HG02852 (cell line): ENCODE results near the gene GRK5.
"Not testable (repeated sequence)": the region's sequence is repeated elsewhere in the genome, so short reads cannot be mapped to it uniquely, and the experiment has no call there.

Experiments
- ATAC-seq: cut with Tn5 transposase; IDR thresholded peaks from one replicate; pipeline ENCODE4 v1.9.1; 2021; ENCODE audit warnings: mild to moderate bottlenecking, moderate library complexity; ENCODE audit not compliant: unreplicated experiment

The GRK5 gene

DNA sequence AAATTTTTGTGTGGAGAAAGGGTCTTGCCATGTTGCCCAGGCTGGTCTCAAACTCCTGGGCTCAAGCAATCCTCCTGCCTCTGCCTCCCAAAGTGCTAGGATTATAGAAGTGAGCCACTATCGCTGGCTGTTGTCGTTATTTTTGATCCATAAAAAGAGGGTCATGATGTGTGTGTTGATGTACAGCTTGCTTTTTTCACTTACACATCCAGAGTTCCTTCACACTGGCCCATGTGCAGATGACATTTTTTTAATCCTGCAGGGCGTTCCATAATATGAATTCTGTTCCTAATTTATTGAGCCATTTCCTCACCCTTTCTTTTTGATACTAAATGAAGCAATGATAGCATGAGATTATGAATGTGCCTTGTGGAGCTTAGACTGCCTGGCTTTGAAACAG, 40.8 kb downstream of the GRK5 start:
- ATAC-seq: no peak

DNA sequence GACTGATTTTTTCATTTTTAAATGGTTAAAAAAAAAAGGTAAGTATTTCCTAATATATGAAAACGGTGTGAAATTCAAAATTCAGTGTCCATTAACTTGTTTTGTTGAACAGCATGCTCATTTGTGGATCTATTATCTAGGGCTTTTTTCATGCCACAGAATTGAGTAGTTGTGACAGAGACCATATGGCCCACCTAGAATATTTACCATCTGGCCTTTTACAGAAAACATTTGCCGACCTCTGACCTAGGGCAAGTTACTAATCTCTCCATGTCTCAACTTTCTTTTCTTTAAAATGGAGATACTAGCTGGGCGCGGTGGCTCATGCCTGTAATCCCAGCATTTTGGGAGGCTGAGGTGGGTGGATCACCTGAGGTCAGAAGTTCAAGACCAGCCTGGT, 41.3 kb downstream of the GRK5 start:
- ATAC-seq: no peak

DNA sequence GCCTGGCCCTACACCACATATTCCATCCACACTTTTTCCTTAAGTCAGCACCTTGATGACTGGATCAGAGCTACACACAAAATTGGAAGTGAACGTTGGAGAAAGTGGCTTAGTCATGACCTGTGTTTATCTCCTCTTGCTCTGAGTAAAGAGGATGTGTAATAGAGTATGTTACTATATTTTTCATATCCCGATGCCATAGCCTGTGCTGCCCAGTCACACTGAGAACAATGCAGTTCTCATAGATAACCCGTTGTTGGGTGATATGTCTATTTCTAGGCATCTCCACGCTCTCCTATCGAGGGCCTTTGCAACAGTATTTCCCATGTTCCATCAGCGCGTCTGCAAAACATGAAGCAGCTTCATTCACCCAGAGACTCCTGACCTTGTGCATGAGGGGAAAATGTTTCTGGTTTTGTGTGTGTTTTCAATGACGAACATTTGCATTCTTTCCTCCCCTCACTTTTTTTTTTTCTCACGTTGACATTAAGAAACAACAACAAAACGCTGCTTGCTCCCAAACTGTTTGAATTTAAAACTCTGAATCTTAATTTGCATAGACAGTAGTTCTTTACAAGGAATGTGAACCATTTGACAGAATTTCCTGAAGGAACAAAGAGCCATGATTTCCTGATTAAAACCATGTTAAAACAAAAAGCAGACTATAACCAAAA, 43.4 kb downstream of the GRK5 start:
- no peak for ATAC-seq

DNA sequence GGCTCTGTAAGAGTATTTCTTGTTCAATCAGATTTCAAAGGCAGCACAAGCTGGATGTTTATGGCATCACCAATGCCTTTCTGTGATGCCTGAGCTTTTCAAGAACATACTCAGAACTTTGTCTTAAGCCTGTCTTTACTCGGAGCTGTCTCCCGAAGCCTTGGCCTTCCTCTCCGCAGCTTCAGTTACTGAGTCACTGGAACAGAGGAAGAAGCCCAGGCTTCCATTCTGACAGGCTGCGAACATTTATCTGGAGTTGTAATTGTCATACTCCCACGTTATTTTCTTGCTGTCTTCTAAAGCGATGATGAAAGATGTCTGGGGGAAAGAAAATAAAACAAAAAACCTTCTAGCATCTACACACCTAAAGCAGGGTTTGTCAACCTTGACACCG, 43.9 kb downstream of the GRK5 start:
- no peak for ATAC-seq

DNA sequence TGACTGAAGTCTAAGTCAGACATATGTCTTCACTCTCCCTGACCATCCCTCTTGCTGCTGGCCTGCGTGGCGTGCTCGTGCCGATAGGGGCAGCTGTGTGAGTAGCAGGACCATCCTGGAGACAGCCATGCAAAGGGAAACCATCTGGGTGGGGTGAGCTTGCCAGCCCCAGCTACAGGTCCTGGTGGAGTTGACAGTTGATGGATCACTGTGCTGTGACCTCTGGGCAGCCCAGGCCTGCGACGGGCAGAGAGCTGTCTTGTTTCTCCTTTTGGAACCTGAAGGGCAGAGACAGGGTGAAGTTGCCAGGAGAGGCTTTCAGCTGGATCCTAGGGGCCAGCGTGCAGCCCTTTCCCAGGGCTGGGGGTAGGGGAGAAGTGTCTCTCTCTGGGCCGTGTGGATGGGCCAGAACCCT, 44.7 kb downstream of the GRK5 start:
- ATAC-seq: no peak

DNA sequence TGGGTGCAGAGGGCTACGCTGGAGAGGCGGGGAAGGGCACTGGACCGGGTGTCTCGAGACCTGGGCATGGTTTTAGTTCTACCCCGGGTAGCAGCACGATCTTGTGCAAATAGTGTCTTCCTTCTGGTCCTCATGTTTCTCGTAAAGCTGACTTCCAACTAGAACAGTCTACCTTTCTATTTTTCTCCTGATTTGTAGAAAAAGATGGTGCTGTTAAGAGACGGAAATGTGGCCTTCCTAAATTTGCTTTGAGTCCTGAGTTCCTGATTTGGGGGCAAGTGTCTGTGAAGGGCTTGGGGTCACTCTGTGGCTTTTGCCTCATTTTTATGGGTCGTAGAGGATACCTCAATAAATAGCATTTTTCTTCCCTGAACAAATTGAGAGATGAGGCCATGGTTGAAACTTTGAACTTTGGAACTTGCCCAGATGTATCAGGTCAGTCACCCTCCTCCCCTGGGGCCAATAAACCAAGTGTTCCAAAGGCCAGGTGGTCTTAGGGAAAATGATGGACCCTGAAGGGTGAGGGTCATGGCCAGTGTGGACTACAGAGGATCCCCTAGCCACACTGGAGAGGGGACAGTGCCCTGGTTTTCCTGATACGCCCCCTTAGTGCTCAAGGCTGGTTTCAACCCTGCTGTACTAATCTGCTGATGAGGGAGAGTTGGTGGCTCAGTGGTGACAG, 45.2 kb downstream of the GRK5 start:
- ATAC-seq: no peak

DNA sequence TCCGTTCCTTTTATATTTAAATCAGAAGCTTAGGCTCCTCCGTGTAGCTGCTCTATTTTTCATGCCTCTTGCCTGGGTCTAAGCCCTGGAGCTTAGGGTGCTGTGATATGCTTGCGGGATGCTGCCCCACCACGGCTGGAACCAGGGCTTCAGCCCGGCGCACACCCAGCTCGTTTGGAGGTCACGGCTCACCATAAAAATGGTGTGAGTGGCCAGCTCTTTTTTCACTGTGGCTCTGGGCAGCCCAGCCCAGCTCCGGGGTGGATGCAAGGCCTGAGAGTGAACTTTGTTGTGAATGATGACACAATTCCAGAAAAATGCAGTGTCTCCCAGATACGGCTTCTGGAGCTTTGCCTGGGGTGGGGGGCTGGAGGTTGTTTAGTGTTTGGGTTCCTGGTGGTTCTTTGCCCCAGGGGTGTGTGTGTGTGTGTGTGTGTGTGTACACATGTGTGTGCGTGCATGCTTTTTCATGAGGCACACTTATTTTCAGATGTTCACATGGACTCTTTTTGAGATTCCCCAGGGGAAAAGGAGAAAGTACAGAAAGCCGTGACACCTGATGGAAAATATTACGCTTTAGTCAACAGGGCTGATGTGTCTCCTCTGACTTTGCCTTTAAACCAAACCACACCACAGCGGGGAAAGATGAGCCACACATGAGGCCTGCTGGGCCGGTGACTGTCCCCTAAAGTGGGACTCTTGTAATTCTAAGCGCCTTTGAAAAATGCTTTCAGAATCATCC, 46.2 kb downstream of the GRK5 start:
- ATAC-seq: no peak

DNA sequence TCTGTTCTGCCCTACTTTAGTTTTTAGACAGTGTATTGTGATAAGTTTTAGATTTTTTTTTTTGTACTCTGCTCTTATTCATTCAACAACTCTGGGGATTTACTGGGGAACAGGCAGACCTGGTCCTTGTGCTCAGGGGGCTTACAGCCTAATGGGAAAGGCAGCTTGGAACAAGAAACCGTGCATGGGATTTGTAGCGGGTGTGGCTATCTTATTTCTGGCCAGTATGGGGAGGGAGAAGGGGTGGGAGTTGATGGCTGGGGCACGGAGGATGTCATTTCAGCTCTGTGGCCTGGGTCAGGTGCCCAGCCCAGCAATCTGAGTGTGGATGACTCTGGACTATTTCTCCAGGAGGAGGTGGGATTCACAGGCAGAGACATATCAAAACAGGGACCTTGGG, 47.0 kb downstream of the GRK5 start:
- ATAC-seq: no peak

DNA sequence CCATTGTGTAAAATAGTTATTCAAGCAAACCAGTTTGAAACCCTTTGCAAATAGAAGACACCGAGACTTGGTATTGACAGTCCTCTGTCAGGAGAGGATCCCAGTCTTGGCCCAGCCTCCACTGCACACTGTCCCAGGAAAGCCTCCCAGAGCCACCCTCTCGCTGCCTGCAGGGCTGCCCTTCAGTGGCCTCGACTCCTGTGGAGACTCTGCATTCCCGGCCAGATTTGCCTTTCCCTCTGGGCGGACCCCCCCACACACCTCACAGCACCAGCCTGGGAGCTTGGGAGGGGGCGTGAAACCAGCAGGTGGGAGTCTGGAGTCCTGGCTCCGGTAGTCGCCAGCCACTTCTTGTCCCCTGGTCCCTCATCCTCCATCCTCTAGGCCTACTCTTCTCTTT, 48.7 kb downstream of the GRK5 start:
- ATAC-seq: no peak

DNA sequence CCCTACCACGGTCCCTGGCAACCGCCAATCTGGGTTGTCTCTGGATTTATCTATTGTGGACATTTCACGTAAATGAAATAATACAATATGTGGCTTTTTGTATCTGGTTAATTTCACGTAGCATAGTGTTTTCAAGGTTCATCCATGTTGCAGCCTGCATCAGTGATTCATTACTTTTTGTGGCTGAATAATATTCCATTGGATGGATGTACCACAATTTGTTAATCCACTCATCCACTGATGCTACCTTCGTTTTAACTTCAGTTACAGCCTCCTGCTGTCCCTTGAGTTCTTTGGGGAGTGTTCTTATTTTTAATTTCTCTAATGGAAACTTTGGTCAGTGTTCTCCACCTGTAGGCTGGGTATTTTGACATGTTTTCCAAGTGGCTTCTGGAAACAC, 49.5 kb downstream of the GRK5 start:
- ATAC-seq: no peak

DNA sequence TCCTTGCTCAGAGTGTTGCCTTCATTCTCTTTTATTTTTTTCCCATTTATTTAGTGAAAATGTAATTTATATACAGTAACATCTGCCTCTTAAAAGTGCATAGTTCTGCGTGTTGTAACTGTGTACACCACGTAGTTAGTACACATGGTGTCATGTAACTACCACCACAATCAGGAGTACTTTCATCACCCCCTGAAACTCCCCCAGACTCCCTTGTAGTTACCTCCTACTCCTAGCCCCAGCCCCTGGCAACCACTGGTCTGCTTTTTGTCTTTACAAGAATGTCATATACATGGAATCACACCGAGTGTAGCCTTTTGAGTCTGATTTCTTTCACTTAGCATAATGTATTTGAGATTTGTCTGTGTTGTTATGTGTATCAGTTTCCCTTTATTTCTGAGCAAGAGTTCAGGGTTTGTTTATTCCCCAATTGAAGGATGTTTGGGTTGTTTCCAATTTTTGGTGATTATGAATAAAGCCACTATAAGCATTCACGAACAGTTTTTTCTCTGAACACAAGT, 50.6 kb downstream of the GRK5 start:
- no peak for ATAC-seq

DNA sequence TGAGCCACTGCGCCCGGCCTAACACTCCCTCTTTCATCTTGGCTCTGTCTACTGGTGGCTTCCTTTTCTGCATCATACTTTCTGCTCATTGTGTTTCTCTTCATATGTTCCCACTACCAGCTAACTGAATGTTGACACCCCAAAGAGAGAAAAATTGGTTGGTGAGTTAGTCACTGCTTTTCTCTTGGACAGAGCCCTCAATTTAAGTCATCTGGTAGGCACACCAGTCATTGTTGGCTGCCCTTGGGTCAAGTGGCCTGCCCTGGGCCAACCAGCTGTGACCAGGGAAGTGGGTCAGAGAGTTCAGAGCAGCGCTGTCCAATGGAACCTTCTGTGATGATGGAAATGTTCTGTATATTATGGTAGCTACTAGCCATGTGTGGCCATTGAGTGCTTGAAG, 52.0 kb downstream of the GRK5 start:
- ATAC-seq: no peak

DNA sequence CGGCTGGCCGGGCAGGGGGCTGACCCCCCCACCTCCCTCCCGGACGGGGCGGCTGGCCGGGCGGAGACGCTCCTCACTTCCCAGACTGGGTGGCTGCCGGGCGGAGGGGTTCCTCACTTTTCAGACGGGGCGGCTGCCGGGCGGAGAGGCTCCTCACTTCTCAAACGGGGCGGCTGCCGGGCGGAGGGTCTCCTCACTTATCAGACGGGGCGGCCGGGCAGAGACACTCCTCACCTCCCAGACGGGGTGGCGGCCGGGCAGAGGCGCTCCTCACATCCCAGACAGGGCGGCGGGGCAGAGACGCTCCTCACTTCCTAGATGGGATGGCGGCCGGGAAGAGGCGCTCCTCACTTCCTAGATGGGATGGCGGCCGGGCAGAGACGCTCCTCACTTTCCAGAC, 53.6 kb downstream of the GRK5 start:
- not testable (repeated sequence) for ATAC-seq

DNA sequence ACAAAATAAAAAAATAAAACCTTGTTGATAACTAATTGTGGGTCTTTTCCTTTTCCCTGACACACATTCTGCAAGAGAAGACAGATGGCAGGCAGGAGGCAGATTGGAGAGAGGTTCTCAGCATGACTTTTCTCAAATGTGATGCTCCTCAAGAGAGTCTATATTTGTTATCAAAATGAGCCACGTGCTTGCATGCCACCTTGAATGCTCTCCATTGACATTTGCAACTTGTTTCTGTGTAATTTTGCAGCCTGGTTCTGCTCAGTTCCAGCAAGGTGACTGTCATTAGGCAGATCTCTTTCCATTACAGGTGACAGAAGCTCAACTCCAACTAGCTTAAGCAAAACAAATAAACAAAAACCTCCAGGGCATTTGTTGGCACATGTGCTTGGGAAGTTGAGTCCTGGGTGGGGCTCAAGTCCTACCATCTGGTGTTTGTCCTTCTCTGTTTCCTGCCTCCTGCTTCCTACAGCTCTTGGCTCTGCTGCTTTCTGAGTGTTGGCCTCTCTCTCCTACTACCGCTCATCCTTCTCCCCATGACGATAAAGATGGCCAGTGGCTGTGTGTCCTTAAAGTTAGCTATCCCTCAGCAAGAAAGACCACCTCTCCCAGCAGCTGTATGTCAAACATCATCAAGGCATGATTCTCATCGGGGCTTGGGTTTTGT, 56.7 kb downstream of the GRK5 start:
- ATAC-seq: no peak

DNA sequence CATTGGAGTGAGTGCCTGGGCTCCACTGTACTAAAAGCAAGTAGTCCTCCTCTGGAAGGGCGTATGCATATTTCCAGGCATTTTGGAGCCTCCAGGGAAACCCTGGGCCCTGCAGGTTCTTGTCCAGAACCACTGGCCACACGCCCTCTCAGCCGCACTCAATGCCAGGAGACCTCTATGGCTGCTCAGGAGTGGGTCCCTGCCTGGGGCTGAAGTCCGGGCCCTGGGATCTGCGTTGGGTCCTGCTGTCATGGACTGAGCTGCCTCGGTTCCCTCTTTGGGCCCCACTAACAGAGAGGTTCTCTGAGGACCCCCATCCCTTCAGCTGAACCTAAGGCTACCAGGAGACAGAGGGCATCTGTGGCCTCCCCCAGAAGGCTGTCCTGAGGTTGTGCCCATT, 58.3 kb downstream of the GRK5 start:
- no peak for ATAC-seq

DNA sequence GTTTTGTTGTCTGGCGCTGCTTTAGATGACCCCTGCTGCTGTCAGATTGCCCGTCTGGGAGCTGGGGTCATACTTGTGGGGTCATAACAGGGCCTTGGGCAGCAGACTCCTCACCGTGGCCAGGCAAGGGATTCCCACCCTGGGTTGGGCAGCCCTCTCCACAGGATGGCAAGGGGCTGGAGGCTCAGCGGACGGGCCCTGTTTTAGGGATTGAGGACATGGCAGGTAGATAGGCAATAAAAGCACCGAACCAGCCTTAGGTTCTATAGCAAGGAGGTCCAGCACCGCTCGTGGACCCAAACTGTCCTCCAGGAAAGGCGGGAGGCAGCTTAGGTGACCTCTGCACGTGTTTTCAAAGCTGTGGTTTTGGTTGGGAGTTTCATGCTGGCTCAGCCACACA, 60.0 kb downstream of the GRK5 start:
- ATAC-seq: no peak

DNA sequence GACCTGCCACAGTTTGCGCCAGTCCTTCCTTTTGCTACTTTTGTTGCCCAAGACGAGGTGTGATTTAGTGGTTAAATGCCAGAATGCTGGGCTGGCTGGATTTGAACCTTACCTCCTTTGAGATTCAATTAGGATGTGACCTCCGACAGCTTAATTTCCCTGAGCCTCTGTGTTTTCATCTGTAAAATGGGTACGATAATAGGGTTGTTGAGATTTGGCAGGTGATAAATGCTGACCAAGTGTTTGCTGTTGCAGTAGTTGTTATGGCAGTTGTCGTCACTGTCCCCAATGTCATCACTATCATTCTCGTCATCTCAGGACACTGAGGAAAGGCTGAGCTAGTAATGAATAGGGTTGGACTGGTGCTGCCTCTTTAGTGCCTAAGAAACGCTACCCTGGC, 61.1 kb downstream of the GRK5 start:
- no peak for ATAC-seq

DNA sequence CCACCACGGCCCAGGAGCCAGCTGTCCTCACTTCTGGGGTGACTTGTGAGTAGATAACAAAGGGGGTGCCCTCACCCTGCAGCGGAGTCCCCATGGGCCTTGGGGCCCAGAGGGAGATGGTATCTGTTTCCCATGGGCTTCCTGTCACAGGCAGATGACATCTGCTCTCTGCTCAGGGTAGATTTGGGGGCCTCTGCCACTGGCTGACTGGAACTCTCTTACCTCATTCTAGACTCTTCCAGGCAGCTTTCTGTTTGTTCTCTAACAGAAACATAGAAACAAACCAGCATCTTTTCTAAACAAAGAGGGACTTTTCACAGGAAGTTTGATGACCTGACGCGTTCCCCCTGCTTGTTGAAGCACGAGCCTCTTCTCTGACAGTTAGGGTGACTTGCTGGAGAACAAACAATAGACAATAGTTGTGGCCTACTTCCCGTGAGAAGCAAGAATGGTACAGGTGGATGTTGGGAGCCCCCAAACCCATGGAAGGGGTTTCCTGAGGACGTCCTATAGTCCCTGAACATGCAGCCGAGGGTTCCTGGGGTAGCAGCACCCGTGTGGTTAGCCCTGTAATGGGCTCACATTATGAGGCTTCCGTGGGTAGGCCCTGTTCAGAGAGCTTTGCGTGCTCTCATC, 61.6 kb downstream of the GRK5 start:
- peak; percentile 76 for ATAC-seq

DNA sequence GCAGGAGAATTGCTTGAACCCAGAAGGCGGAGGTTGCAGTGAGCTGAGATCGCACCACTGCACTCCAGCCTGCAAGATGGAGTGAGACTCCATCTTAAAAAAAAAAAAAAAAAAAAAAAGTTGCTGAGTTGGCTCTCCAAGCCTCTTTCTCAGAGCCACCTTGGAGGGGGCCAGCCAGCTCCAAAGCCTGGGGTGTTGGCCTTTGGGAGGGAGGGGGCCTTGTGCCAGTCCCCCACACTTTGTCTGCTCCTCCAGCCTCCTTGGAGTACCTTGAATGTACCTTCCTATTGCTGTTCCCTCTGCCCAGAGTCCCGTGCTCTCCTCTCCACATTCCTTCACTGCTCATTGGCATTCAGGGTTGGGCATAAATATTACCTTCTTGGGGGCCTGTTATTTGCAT, 62.4 kb downstream of the GRK5 start:
- ATAC-seq: no peak

DNA sequence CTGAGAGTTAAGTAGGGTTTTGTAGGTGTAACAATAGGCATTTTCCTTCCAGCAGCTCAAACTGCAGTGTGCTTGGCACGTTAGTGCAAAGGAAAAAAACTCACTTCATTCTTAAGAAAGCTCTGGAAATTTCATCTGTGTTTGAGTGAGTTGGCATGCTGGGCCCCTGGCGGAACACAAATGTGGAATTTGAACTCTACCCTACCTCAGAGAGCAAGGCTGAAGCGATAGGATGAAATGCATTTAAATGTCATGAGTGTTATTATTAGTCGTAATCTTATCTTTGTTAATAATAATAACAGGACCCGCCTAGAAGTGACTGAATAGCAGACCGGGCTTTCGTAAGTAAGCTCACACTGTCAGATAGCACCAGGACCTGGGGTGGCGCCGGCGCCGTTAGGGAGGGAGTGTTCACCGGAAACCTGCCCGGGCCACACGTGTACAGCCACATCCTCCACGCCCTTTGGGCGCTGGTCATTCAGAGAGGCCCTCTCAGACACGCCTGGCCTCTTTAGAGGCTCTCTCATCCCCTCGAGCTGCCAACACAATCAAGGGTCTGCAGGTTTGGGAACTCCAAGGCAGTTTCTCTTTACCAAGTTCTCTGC, 63.5 kb downstream of the GRK5 start:
- ATAC-seq: peak; percentile 64

DNA sequence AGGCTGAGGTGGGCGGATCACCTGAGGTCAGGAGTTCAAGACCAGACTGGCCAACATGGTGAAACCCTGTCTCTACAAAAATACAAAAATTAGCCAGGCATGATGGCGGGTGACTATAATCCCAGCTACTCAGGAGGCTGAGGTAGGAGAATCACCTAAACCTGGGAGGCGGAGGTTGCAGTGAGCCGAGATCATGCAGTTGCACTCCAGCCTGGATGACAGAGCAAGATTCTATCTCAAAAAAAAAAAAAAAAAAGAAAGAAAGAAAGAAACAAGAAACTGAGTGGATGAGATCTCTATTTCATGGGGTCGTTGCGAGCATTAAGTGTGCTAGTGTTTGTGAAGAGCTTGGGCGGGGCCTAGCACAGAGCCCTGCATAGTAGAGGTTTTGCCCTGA, 65.0 kb downstream of the GRK5 start:
- not testable (repeated sequence) for ATAC-seq
